NAMALWA (cell line): Measurements from ENCODE around the gene SREK1.

Experiments used
- DNase-seq: peaks from one replicate; pipeline ENCODE4 v3.0.0-alpha.2; 2015; ENCODE audit warnings: low spot score

Gene SREK1

DNA sequence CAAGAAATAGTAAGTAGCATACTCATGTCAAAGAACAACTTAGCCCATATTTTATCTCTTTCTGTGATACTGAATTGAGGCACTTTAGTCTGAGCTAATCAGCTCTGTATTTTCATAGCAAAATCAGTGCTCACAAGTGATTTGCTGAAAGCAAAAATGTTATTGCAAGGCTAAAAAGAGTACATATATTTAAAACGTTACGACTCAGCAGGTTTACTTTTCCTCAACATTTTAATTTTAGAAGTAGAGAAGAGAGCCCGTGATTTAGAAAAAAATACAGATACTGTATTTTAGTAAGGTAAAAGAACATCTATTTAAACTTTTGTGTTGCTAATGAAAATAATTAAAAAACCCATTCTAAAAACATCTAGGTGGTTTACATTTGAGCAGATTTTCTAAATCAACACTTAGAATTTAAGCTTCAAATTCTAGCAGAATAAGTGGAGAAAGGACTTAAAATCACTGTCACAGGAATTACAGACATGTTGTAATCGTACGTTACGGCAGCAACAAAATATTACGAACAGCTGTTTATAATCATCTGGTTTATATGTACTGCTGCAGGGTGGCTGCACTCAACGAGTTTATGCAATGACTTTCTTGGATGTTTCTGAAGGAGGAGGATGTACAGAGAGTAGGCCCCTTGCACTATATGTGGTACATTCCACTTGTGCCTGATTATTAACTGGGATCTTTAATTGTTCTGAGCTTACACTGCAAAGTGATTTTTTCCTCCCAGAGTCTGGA, 20.1 kb downstream of the SREK1 start:
- DNase-seq = no peak

DNA sequence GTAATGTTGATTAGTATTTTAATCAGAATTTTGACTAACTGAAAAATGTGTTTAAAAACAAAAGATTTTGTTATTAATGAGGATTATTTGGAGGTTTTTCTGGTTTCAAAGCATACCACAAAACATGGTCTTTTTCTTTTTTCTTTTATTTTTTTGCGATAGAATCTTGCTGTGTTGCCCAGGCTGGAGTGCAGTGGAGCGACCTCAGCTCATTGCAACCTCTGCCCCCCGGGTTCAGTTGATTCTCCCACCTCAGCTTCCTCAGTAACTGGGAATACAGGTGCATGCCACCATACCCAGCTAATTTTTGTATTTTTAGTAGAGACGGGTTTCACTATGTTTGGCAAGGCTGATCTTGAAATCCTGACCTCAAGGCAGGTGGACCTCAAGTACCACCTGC, 24.1 kb downstream of the SREK1 start:
- DNase-seq = no peak

DNA sequence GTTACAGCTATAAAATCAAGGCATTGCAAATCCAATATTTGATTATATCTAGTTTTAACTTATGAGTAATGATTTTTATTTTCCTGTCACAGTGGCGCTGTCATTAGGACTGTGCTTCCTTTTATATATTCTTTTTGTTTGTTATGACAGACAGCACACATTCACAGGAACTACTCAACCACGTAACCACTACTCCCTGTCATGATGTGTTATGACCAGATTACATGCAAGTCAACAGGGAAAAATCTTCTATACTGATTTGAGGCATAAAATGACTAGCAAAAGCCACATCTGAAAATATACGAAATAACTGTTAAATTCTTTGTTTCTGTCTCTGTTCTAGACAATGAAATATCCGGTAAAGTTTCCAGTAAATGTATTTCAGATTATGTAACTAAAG, 25.4 kb downstream of the SREK1 start:
- peak; percentile 68 for DNase-seq

DNA sequence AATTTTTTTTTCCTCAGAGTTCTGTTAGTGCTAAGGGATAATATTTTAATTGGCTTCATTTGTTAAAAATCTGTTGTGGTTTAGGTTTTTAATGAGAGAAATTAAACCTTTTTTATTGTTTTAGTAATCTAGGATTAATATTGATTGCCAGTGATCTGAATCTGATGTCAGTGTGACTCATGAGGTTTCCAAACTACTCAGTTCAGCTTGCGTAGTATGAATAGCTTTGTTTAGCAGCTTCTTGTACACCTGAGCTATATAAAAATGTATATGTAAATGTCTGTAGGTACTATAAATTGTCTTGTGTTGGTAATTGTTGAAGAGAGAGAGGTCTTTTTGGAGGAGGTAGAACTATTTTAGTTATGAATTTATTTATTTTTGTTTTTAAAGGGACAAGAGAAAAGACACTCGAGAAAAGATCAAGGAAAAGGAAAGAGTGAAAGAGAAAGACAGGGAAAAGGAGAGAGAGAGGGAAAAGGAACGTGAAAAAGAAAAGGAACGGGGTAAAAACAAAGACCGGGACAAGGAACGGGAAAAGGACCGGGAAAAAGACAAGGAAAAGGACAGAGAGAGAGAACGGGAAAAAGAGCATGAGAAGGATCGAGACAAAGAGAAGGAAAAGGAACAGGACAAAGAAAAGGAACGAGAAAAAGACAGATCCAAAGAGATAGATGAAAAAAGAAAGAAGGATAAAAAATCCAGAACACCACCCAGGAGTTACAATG, 26.3 kb downstream of the SREK1 start:
- no peak for DNase-seq

DNA sequence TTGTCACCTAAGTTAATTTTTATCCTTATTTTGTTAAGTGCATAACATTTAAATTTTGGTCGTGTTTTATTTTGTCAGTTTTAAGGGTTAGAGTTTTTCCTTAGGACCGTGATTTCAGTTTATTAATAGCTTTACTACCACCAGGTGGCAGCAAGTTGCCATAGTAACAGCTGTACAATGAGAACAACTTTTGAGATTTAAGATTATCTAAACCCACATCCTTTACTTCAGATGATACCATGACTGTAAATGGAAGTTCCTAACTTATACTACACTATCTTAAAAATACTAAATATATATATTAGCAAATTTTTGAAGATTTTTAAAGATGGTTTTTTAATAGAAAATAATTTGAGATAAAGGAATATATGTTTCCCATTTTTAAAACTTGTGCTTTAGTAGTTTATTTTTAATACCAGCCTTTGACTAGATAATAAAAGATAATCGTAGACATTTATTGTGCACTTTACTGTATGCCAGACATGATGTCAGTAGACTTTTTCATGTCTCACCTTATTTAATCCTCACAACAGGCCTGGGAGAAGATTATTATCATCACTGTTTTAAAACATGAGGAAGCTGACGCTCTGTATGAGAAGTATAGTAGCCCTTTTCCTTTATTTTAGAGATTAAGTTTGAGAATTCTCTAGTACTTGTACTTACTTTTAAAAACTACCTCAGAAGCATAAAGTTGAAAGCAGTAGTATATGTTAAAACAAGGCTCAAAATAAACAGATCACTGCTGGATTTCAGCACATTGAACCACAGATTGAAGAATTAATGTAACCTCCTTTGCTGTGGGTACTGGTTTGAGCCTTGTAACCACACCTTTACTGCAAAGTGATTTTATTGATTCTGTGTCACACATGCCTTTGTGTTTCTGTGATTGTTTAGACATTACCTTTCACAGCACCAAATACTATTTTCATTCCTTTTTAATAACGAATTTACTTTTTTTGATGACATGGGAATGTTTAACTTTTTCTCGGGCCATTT, 27.5 kb downstream of the SREK1 start:
- peak; percentile 83 for DNase-seq

DNA sequence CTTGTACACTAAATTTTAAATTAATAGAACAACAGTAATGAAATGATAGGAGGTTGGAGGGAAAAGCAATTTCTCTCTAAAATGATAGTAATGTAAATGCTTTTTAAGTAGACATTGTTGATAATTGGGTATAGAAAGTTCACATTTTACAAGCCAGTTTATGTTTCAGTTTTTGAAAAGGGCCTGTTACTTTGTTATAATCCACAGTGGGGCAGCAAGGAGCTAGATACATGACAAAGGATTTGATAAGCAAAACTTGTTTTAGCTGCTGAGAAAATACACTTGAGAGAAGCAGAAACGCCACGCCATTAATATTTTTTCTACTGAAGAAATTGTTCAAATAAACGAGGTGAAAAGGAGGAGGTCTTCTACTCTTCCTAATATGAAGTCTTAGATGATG, 30.2 kb downstream of the SREK1 start:
- peak; percentile 45 for DNase-seq

DNA sequence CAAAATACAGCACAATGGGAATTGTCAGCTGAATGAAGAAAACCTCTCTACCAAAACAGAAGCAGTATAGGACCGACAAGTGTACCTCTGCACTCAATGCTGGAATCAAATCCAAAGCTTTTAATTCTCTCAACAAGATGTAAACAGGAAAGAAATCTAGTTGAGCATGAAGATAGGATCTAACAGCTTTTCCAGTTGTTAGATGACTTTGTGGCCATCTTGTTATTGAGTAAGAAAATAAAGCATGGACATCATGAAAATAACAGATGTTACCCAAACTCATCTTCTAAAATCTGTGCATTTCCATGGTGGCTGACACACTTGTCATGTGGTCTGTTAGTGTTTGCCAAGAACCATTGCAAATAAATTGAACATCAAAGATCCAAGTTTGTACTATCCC, 34.7 kb downstream of the SREK1 start:
- no peak for DNase-seq

DNA sequence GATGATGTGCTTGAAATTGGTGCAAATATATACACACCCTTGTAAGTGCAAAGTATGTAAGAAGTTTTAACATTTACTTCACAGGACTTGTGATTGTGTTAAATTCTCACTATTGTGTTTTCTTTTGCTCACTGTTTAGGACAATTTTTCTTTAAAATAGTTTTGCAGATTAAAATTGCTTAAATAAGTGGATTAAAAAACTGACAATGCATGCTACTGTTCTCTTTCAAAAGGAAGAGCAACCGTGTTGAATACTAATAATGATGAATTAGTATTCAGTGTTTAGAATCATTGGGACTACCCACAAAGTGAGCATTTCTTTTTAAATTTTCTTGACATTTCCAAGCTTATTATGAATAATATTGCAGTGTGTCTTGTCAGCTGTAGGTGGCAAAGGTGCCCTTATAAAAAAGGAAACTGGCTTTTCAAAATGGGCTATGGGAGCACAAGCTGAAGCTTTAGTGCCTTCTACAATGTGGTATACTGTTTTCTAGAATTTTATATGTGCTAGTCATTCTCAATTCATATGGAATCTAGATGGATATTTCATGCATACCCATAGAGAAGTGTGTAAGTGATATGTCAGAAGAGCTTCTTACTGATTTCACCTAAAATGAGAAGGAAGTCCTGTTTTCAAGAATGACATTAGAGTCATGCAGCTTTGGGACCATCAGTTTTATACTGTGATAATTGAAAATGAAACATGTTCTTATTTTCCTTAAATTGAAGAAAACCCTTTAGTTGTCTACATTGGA, 35.4 kb downstream of the SREK1 start:
- no peak for DNase-seq

DNA sequence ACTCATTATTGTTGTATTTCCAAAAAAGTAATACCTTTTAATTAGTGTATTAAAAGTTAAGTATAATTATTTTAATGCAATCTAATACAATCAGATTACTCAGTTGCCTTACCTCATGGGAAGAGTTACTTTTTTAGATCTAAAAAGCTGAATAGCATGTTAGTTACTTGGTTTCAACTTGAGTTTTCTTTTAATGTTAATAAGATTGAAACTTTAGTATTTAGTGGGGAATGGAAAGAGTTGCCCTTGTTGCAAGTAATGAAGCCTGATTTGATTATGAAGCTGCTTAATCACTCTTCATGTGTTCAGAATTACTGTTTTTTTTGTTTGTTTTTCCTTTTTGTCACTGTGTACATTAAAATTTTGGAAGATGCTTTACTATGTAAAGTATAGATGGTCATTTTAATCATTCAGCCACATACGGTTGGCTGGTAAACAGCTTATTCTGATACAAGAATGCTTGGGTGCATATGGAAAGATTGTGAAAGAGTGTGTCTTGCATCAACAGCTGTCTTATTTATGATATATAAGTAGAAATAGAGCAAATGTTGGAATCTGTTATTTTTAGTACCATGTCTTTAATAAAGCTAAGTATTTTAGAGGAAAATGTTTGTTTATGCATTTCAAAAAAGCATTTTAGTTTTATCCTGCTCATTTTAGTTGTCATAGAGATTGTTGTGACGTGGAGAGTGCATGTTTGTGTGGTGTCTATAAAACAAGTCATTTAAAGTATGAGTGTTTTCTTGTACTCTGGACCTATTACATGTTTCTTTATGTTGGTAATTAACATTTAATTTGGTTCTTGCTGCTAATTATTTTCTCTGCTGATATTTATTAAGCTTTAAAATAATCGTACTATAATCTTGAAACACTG, 36.4 kb downstream of the SREK1 start:
- DNase-seq = no peak

DNA sequence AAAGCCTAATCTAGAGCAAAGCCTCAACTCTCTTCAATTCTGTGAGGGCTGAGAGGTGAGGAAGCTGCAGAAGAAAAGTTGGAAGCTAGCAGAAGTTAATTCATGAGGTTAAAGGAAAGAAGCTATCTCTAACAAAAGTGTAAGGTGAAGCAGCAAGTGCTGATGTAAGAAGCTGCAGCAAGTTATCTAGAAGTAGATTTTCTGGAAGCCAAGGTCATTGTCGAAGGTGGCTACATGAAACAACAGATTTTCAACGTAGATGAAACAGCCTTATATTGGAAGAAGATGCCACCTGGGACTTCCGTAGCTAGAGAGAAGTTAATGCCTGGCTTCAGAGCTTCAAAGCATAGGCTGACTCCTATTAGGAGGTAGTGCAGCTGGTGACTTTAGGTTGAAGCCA, 42.0 kb downstream of the SREK1 start:
- no peak for DNase-seq

DNA sequence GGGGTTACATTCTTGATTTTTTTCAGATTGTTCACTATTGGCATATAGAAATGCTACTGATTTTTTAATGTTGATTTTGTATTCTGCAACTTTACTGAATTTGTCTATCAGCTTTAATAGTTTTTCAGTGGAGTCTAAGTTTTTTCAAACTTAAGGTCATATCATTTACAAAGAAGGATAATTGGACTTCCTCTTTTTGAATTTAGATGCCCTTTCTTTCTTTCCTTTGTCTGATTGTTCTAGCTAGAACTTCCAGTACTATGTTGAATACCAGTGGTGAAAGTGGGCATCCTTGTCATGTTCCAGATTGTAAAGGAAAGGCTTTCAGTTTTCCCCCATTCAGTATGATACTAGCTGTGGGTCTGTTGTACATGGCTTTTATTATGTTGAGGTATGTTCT, 49.3 kb downstream of the SREK1 start:
- DNase-seq = no peak

DNA sequence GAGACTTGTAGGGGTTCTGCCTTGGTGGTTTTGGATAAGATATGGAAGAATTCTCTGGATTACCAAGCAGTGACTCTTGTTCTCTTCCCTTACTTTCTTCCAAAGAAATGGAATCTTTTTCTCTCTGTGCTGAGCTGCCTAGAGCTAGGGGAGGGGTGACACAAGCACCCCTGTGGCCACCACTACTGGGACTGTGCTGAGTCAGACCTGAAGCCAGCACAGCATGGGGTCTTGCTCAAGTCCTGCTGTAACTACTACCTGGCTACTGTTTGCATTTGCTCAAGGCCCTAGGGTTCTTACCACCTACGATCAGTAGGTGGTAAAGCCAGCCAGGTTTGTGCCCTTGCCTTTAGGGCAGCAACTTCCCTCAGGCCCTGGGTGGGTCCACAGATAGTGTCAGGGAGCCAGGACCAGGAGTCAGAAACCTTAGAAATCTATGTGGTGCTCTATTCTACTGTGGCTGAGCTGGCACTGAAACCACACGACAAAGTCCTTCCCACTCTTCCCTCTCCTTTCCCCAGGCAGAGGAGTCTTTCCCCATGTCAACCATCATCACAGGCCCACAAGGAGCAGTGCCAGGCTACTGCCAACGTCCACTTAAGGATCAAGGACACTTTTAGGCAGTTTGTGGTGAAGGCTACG, 53.8 kb downstream of the SREK1 start:
- DNase-seq = no peak

DNA sequence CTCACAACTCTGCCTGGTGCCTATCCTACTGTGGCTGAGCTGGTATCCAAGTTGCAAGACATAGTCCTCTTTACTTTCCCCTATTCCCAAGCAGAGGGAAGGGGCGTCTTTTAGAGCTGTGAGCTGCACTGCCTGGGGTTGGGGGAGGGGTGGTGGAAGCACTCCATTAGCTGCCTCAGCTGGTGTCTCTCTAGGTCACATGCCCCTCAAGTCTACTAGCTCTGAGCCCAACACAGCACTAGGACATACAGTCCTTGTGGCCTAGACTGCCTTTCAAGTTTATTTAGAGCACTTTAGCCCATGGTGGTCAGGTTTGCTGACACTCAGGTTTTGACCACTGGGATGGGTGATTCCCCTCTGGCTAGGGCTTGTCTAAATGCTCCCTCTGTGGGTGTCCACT, 54.7 kb downstream of the SREK1 start:
- DNase-seq = no peak

DNA sequence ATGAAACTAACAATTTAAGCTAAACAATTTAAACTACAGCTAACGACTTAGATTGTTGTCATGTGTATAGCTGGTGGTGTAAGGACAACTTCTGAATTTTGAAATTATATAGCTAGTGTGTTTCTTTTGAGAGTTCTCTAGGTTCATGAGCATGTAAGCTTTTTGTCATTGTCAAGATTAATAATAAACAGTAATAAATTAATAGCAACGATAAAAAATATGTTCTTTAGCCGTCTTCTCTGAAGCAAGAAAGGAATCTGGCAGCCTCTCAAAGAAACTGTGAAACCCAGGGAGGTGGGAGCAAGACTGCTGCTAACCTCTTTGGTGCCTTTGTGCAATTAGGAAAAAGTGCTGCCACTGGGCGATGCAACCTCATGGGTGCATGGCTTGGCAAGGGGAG, 59.4 kb downstream of the SREK1 start:
- DNase-seq = no peak

DNA sequence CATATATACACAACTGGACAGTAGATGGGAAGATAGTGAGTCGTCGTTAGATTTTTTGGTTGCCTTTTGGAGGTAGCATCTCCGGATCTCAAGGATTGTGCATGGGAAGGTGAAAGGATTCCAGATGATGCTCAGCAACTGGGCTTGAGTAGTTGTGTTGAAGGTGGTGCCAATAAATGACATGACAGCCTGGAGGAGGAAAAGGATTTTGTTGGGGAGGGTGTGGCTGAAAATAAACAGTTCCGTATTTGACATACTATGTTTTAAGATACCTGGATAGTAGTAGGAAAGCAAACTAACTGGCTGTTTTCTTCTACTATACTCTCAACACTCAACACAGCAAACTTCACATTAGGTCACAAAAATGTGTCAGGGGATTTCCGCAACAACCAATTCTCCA, 62.4 kb downstream of the SREK1 start:
- no peak for DNase-seq

DNA sequence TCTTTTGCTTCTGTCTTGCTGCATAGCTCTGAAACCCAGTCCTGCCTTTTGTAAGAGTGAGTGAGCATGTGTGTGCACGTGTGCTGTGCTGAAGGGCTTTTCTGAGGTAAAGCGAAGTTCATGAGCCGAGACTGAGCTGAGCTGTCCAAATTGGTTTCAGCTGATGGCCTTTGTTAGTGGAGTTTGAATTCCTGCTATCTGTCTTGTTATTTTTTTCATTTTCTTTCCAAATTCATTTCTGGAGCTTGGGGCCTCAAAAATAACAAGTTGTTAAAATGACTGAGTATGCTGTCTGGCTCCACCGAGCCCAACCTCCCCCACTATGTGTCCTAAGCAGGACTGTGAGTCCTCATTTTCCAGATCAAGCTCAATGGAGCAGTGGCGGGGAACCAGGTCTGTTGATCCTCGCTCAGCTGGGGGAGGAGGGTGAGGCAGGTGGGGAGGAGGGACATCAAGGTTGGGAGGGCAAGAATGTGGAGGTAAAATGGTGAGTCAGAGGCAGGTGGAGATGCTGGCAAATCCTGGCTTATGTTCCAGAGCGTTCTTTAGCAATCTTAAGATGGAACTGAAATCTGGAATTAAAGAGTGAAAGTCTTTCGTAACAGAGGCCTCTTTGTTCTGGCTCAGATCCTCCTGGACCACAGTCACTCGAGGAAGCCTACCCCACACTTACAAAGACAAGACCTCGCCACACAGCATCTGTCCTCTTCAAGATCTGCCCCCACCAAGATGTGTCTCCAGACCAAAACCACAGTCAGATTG, 63.9 kb downstream of the SREK1 start:
- no peak for DNase-seq

DNA sequence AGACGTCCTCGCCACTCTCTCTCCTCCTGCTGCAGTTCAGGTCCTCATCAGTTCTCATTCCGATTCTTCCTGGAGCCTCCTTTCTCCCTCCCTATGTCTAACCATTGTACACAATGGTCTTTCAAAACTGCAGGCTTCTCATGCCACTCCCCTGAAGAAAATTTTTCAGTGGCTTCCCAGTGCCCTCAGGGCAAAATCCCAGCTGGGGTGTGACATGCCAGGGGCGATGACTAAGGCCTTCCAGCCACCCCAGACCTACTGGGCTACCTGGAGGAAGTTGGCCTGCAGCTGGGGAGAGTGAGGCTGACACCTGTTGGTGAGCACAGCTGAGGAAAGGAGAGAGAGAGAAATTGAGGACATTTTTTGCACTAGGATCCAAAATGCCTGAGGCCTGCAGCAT, 65.2 kb downstream of the SREK1 start:
- DNase-seq = no peak

DNA sequence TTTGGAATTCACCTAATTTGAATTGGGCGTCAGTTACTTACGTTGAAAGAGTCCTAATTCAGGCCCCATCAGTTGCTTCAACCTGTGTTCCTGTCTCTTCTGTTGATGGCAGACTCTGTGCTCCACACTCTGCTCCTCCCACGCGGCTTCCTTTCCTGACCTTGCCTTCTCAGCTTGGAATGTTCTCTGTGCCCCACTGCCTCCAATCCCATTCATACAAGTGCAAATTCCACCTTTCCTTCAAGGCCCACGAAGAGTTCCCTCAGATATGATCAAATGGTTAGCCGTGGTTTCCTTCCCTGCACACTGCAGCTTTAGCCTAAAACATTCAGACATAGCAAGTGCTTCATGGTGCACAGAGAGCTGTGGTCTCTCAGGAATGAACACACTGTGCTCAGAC, 65.7 kb downstream of the SREK1 start:
- DNase-seq = no peak

DNA sequence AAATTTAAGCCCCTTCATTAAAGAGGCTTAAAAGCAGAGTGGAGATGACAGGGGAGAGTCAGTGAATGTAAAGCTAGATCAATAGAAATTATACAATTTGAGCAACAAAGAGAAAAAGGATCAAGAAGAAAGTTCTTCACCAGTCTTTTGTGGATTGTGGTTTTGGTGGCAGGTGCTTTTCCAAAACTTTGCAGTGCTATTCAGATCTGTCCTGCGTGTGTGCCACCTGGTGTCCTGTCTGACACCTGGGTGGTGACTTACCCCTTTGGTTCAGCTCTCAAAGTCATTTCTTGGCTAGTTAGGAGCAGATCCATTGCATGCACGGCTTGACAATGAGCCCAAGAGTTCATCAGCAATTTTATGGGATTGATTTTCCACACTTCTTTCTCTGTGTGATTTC, 69.4 kb downstream of the SREK1 start:
- no peak for DNase-seq

DNA sequence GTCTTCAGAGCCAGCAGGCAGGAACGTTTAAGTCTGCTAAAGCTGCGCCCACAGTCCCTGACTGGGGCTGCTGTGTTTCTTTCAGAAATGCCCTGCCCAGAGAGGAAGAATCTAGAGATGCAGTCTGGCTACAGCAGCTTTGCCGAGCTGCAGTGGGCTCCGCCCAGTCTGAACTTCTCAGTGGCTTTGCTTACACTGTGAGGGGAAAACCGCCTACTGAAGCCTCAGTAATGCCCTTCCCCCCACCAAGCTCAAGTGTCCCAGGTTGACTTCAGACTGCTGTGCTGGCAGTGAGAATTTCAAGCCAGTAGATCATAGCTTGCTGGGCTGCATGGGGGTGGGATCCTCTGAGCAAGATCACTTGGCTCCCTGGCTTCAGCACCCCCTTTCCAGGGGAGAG, 78.4 kb downstream of the SREK1 start:
- DNase-seq = no peak
